CD4-positive, alpha-beta T cell treated with Interleukin-15 for 1 hour (primary cell): Measurements from ENCODE around the gene CFAP300.
A peak's percentile ranks its signal among the peaks of the same experiment; 100 is the strongest.

ENCODE experiments used
- DNase-seq: peaks from one replicate; pipeline ENCODE4 v3.0.0-alpha.2; 2020

CFAP300 gene

GRCh38 chr11:102079625-102080024, 32.4 kb downstream of the CFAP300 start:
- no peak for DNase-seq

GRCh38 chr11:102081313-102081712, 34.1 kb downstream of the CFAP300 start:
- no peak for DNase-seq

GRCh38 chr11:102085864-102086551, 38.8 kb downstream of the CFAP300 start:
- DNase-seq: no peak

- no peak for DNase-seq
These were observed 49.9 kb downstream of the CFAP300 start for GRCh38 chr11:102097186-102097585.

- no peak for DNase-seq
These were observed 52.5 kb downstream of the CFAP300 start for GRCh38 chr11:102099755-102100154.

GRCh38 chr11:102108734-102109440, 61.6 kb downstream of the CFAP300 start:
- no peak for DNase-seq

- peak; percentile 57 for DNase-seq
These were observed 62.9 kb downstream of the CFAP300 start, which contains the start of gene YAP1 for GRCh38 chr11:102109896-102110760. Gene YAP1, plus strand, starts transcription at chr11:102110447. Its CDS starts 402 bp downstream, at chr11:102110849.

GRCh38 chr11:102110761-102111010, 63.4 kb downstream of the CFAP300 start:
- DNase-seq: no peak

GRCh38 chr11:102111011-102111786, 64.0 kb downstream of the CFAP300 start:
- DNase-seq: no peak

- no peak for DNase-seq
These were observed 64.7 kb downstream of the CFAP300 start for GRCh38 chr11:102111787-102112508.

- no peak for DNase-seq
These were observed 65.2 kb downstream of the CFAP300 start for GRCh38 chr11:102112509-102112821.

GRCh38 chr11:102114032-102114431, 66.8 kb downstream of the CFAP300 start:
- DNase-seq: no peak

- DNase-seq: no peak
These were observed 68.3 kb downstream of the CFAP300 start for GRCh38 chr11:102115557-102115956.

- no peak for DNase-seq
These were observed 69.4 kb downstream of the CFAP300 start for GRCh38 chr11:102116453-102117205.

GRCh38 chr11:102117472-102118113, 70.4 kb downstream of the CFAP300 start:
- no peak for DNase-seq

- DNase-seq: no peak
These were observed 71.7 kb downstream of the CFAP300 start for GRCh38 chr11:102118937-102119336.

GRCh38 chr11:102119997-102120396, 72.8 kb downstream of the CFAP300 start:
- no peak for DNase-seq

- DNase-seq: no peak
These were observed 73.3 kb downstream of the CFAP300 start for GRCh38 chr11:102120437-102120973.

GRCh38 chr11:102121329-102121728, 74.1 kb downstream of the CFAP300 start:
- no peak for DNase-seq
